Measurements from ENCODE around the gene THSD8. TPM values are rescaled to one million over a fixed set of nuclear protein-coding genes. Genes with fewer than 3 reads are reported as not detected.
A peak's percentile ranks its signal among the peaks of the same experiment; 100 is the strongest.

THSD8 gene
- total and polyA plus RNA-seq, 12 donors = 1.8 to 8.6 (median 4.6) TPM; not detected in 4

GRCh38 chr19:12833738-12834565, 32.1 kb downstream of the THSD8 start:
- peaks cover 47% of the 10 kb centered on the region for H3K27me3 ChIP-seq
- DNase-seq = peak in 2 of 7 donors; percentile 18 to 35
- peak overlapping the region in 1 of 5 donors; percentile 29 for H3K27ac ChIP-seq
- TF ChIP-seq POLR2A (IDR thresholded peaks at IDR 0.05) (no peak), CTCF (IDR thresholded peaks at IDR 0.05) (no peak)
- H3K4me3 ChIP-seq = peak overlapping the region in 1 of 4 donors; percentile 48
- no peaks in the 10 kb centered on the region for H3K36me3 ChIP-seq (replicated peaks in 1 of 2)
- no peaks in the 10 kb centered on the region for H3K9me3 ChIP-seq (replicated peaks in 1 of 3)
- 1 to 3% (median 2%) methylated on average over 9 to 80 of the region's 87 CpGs for WGBS, 4 donors
- H3K4me1 ChIP-seq (replicated peaks in 1 of 2) = peaks cover 3 to 12% of the 10 kb centered on the region in 2 donors
- intact Hi-C loops (cut with DNase I) = no loop called here

GRCh38 chr19:12834566-12834943, 32.7 kb downstream of the THSD8 start, which contains the start of gene RTBDN:
RTBDN (minus strand) TSS chr19:12834579; CDS start chr19:12829979, 4,600 bp downstream.
- no peaks in the 10 kb centered on the region for H3K9me3 ChIP-seq (replicated peaks in 1 of 3)
- H3K36me3 ChIP-seq (replicated peaks in 1 of 2) = no peaks in the 10 kb centered on the region
- DNase-seq = no peak
- H3K4me1 ChIP-seq (replicated peaks in 1 of 2) = peaks cover 3 to 12% of the 10 kb centered on the region in 2 donors
- TF ChIP-seq POLR2A (IDR thresholded peaks at IDR 0.05) = no peak
- no peak for TF ChIP-seq CTCF (IDR thresholded peaks at IDR 0.05)
- peak within 1 kb of the TSS in 1 of 5 donors; percentile 34 for H3K27ac ChIP-seq
- H3K4me3 ChIP-seq = peak within 1 kb of the TSS in 1 of 4 donors; percentile 48
- H3K27me3 ChIP-seq = peaks cover 53% of the 10 kb centered on the region
- intact Hi-C loops (cut with DNase I) = no loop called here
- 8 to 14% (median 10%) methylated on average over 14 to 20 of the region's 20 CpGs for WGBS, 4 donors

GRCh38 chr19:12834976-12835757, 33.3 kb downstream of the THSD8 start:
- no peak overlapping the region for H3K27ac ChIP-seq
- intact Hi-C loops (cut with DNase I) = no loop called here
- H3K36me3 ChIP-seq (replicated peaks in 1 of 2) = no peaks in the 10 kb centered on the region
- peaks cover 3 to 12% of the 10 kb centered on the region in 2 donors for H3K4me1 ChIP-seq (replicated peaks in 1 of 2)
- DNase-seq = peak in 3 of 7 donors; percentile 34 to 73 (median 52)
- no peak overlapping the region for H3K4me3 ChIP-seq
- H3K27me3 ChIP-seq = peaks cover 59% of the 10 kb centered on the region
- H3K9me3 ChIP-seq (replicated peaks in 1 of 3) = no peaks in the 10 kb centered on the region
- WGBS, 4 donors = 5 to 11% (median 6%) methylated on average over 26 to 39 of the region's 39 CpGs
- TF ChIP-seq POLR2A (IDR thresholded peaks at IDR 0.05) (no peak), CTCF (IDR thresholded peaks at IDR 0.05) (no peak)

- WGBS, 4 donors = 3 to 12% (median 8%) methylated on average over 5 to 6 of the region's 6 CpGs
- Histone ChIP-seq H3K27me3 (peaks cover 71% of the 10 kb centered on the region), H3K4me3 (no peak overlapping the region), H3K36me3 (replicated peaks in 1 of 2) (no peaks in the 10 kb centered on the region), H3K9me3 (replicated peaks in 1 of 3) (no peaks in the 10 kb centered on the region), H3K27ac (no peak overlapping the region), H3K4me1 (replicated peaks in 1 of 2) (peaks cover 10 to 20% of the 10 kb centered on the region in 2 donors)
- TF ChIP-seq POLR2A (IDR thresholded peaks at IDR 0.05) (no peak), CTCF (IDR thresholded peaks at IDR 0.05) (no peak)
- DNase-seq = no peak
- intact Hi-C loops (cut with DNase I) = no loop called here
These were observed 34.6 kb downstream of the THSD8 start for GRCh38 chr19:12836529-12836863.
